D721Med (cell line): ENCODE results near the gene SLC1A6.

Experiments
- DNase-seq: peaks from one replicate; pipeline ENCODE4 v3.0.0; 2011; ENCODE audit warnings: low spot score; ENCODE audit not compliant: insufficient read length
- FAIRE-seq: peaks from 2 replicates; lab custom pipeline; 2011; peaks lifted over from hg19 to GRCh38; lab: Jason Lieb, UNC
- TF ChIP-seq, protein P1 (sequence below): IDR thresholded peaks from 2 replicates; pipeline ENCODE4 v1.5.1; 2012; ENCODE audit warnings: mild to moderate bottlenecking, control low read depth; ENCODE audit not compliant: insufficient read depth; ENCODE audit errors: missing control alignments

Gene SLC1A6

DNA sequence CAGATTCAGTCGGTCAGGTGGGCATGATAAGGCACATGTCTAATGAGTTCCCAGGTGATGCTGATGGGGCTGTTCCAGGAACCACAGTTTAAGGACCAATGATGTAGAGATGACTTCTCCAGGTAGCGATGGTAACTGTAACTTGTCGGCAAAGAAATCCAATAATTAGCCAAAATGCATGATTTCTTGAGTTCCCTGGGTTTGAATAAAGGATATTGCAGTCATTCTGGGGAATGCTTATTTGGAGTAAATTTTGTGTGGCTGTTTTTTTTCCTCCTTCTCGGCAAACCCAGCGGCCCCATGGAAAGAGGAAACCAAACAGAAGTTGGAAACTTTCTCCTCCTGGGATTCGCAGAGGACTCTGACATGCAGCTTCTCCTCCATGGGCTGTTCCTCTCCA, 38.5 kb downstream of the SLC1A6 start, which contains the start of gene OR7C2:
TSS of gene OR7C2 (plus strand) at position 301 of the 400 bp plus-strand sequence. CDS start at position 301, 0 bp downstream.
- TF ChIP-seq, protein P1, sequence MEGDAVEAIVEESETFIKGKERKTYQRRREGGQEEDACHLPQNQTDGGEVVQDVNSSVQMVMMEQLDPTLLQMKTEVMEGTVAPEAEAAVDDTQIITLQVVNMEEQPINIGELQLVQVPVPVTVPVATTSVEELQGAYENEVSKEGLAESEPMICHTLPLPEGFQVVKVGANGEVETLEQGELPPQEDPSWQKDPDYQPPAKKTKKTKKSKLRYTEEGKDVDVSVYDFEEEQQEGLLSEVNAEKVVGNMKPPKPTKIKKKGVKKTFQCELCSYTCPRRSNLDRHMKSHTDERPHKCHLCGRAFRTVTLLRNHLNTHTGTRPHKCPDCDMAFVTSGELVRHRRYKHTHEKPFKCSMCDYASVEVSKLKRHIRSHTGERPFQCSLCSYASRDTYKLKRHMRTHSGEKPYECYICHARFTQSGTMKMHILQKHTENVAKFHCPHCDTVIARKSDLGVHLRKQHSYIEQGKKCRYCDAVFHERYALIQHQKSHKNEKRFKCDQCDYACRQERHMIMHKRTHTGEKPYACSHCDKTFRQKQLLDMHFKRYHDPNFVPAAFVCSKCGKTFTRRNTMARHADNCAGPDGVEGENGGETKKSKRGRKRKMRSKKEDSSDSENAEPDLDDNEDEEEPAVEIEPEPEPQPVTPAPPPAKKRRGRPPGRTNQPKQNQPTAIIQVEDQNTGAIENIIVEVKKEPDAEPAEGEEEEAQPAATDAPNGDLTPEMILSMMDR, result no peak
- FAIRE-seq (no peak), DNase-seq (no peak)

DNA sequence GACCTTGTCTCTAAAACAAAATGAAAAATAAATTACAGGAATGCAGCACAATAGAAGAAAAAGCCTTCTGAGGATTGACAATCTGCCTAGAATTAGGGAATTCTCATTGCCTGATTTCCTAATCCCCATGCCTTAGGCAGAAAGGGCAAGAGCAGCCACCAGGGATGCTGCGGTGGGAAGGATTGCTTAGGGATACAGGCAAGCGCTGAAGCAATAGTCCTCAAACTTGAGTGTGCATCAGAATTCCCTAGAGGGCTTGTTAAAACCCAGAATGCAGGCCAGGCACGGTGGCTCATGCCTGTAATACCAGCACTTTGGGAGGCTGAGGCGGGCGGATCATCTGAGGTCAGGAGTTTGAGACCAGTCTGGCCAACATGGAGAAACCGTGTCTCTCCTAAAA, 39.4 kb downstream of the SLC1A6 start:
- FAIRE-seq (no peak), DNase-seq (no peak)
- TF ChIP-seq, protein P1, result no peak

DNA sequence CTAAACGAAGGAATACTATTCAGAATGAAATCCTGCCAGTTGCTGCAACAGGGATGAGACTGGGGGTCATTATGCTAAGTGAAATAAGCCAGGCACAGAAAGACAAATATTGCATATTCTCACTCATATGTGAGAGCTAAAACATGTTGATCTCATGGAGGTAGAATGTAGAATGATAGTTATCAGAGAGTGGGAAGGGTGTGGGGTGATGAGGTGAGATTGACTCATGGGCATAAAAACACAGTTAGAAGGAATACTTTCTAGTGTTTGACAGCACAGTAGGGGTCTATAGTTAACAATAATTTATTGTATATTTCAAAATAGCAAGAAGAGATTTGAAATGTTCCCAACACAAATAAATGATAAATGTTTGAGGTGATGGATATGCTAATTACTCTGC, 46.2 kb downstream of the SLC1A6 start:
- TF ChIP-seq, protein P1, result no peak
- no peak for DNase-seq

DNA sequence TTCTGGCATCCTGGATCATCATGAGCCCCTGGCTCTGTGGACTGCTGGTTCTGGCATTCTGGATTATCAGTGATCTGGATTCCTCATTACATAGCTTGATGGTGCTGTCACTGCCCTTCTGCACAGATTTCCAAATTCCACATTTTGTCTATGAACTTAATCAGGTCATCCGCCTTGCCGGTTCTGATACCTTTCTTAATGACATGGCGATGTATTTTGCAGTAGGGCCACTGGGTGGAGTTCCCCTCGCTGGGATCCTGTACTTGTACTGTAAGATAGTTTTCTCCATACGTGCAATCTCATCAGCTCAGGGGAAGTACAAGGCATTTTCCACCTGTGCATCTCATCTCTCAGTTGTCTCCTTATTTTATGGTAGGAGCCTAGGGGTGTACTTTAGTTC, 62.8 kb downstream of the SLC1A6 start:
- FAIRE-seq (no peak), DNase-seq (no peak)
- TF ChIP-seq, protein P1, result no peak

More for the DNA sequence above, 46.2 kb downstream of the SLC1A6 start:
- FAIRE-seq, result no peak

DNA sequence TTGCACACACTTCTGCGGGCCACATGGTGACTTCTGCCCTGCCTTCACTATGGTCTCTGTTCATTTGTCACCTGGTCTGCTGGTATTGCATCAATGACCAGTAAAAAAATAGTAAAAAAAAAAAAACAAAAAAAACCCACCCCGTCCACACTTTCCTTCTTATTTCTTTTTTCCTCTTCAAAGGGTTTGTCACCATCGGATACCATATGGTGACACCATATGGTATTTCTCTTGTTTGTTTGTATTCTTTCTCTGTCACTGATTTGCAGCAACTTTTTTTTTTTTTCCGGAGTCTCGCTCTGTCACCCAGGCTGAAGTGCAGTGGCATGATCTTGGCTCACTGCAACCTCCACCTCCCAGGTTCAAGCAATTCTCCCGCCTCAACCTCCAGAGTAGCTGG, 64.5 kb downstream of the SLC1A6 start:
- TF ChIP-seq, protein P1, result no peak
- DNase-seq (no peak), FAIRE-seq (no peak)

DNA sequence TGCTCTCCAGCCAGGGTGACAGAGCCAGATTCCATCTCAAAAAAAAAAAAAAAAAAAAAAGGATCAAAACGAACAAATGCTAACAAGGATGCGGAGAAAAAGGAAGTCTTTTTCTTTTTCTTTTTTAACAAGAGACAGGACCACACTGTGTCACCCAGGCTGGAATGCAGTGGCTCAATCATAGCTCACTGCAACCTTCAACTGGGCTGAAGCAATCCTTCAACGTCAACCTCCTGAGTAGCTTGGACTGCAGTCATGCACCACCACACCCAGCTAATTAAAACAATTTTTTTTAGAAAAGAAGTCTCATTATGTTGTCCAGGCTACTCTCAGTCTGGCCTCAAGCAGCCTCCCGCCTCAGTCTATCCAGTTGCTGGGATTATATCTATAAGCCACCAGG, 73.0 kb downstream of the SLC1A6 start:
- TF ChIP-seq, protein P1, result no peak
- DNase-seq (no peak), FAIRE-seq (no peak)

DNA sequence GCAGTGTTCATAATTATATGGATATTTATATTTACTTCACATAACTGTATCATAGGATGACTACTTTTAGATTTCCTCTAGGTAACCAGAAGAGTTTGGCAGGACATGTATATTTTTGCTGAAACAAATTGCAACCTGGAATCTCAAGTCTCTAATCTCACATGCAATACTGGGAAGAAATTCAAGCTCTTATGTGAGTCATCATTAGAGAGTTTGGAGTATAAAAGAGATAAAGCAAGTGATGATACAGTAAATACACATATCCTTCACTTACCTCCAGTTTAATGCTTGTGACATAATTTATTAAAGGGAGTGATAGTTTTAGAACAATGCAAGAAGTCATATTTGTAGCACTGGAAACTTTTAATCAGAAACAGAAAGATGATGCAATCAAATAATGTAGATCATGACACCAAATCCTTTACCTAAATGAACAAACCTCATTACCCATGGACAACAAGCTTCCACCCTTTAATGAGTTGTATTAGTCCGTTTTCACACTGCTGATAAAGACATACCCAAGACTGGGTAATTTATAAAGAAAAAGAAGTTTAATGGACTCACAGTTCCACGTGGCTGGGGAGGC, 77.9 kb downstream of the SLC1A6 start:
- DNase-seq (no peak), FAIRE-seq (no peak)
- TF ChIP-seq, protein P1, result no peak
